Mesothelial cell of epicardium (in vitro differentiated cells): ENCODE data around the gene WDR31. TPM values are rescaled to one million over a fixed set of nuclear protein-coding genes. Genes with fewer than 3 reads are reported as not detected.

Experiments
- DNase-seq, 2 experiments: peaks; one replicate each; pipeline ENCODE4 v3.0.0; 2021; ENCODE audit warnings: low spot score in 2 of 2; ENCODE audit not compliant: unreplicated experiment in 2 of 2
- H3K27ac Mint-ChIP-seq: 2 replicates; pipeline ENCODE4 v1.8.0; 2021; ENCODE audit warnings: mixed read lengths
- H3K27me3 Mint-ChIP-seq: 2 replicates; pipeline ENCODE4 v1.8.0; 2021; ENCODE audit warnings: low read depth, mixed read lengths
- H3K36me3 Mint-ChIP-seq: 2 replicates; pipeline ENCODE4 v1.8.0; 2021; ENCODE audit warnings: mixed read lengths
- H3K4me1 Mint-ChIP-seq: 2 replicates; pipeline ENCODE4 v1.8.0; 2021; ENCODE audit warnings: mixed read lengths
- H3K4me3 Mint-ChIP-seq: 2 replicates; pipeline ENCODE4 v1.8.0; 2021; ENCODE audit warnings: mild to moderate bottlenecking, moderate library complexity, mixed read lengths
- H3K9me3 Mint-ChIP-seq: 2 replicates; pipeline ENCODE4 v1.8.0; 2021; ENCODE audit warnings: mixed read lengths
- CTCF ChIP-seq: fragments of 200-600 bp; sonication (generic); IDR thresholded peaks from one replicate; pipeline ENCODE4 v1.5.0; 2021; ENCODE audit warnings: antibody characterized with exemption; ENCODE audit not compliant: unreplicated experiment
- total RNA-seq: library from RNA; stranded (reverse); gene quantifications from 3 replicates; pipeline ENCODE4 v1.2.1, GENCODE V29; 2021

The WDR31 gene
- total RNA-seq, 1 donor from 2014 or later: 4.5 TPM

DNA sequence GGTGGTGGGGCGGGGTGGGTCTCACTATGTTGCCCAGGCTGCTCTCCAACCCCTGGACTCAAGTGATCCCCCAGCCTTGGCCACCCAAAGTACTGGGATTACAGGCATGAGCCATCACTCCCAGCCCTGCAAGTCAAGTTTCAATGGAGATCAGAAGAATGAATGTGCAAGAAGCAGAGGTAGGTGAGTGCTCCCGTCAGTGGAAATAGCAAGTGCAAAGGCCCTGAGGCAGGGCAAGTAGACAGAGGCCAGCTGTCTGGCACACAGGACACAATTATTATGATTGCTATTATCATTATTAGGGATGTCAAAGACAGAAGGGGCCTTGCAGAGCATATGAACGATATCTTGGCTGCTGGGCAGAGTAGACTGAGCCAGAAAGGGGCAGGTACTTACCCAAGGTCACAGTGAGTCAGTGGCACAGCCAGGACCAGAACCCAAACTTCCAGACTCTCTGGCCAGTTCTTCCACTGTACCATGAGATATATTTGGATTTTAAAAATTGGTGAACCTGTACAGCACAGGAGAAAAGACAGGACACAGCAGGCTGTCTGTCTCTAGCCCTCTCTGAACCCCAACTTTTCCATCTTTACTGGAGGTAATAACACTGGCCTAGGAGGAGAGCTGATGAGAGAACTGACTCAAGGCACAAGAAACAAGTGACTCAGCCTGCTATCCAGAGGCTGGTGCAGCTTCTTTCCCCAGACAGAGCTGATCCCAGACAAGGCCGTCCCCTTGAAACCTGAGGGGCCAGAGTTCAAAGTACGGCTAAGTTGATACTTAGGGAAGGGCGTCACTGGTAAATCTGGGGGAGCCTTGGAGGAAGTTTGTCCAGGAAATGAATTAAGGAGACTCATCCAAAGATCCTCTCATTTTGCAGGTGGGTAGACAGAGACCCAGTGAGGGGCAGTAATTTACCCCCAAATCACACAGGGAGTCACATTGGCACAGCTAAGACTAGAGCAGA, 35.3 kb upstream of the WDR31 start:
- H3K4me1 Mint-ChIP-seq: peaks cover 25% of the 10 kb centered on the region
- no peaks in the 10 kb centered on the region for H3K27me3 Mint-ChIP-seq
- H3K36me3 Mint-ChIP-seq: peaks cover 3% of the 10 kb centered on the region
- DNase-seq: no peak
- peak overlapping the region; percentile 82 for H3K4me3 Mint-ChIP-seq
- no peak for TF ChIP-seq CTCF
- peak overlapping the region; percentile 75 for H3K27ac Mint-ChIP-seq
- no peaks in the 10 kb centered on the region for H3K9me3 Mint-ChIP-seq

DNA sequence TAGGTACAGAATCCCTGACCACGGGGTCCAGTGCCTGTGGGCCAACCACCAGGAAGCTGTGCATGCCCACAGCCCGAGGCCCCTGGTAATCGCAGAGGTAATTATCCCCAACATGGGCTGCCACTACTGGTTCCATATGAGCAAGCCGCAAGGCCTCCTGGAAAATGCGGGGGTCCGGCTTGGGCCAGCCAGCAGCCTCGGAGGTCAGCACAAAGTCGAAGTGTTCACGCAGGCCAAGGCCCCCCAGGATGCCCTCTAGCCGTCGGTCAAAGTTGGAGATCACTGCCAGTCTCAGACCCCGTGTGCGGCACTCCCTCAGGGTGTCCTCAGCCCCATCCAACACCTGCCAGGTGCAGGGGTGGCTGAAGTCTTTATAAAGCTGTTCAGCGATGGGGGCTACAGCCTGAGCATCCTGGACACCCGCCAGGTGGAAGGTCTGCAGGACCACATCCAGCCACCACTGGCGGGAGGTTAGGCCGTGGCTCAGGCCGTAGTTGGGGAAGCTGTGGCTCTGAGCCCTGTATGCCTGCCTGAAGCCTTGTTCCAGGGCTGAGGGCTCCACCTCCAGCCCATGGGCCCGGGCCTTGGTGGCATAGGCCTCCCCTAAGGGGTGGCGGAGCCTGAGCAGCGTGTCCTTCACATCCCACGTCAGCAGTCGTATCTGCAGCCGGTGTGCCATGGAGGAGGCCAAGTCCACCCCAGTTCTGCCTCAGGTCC, 33.8 kb upstream of the WDR31 start:
- Mint-ChIP-seq H3K27ac (no peak overlapping the region), H3K4me3 (no peak overlapping the region)
- no peak for DNase-seq

DNA sequence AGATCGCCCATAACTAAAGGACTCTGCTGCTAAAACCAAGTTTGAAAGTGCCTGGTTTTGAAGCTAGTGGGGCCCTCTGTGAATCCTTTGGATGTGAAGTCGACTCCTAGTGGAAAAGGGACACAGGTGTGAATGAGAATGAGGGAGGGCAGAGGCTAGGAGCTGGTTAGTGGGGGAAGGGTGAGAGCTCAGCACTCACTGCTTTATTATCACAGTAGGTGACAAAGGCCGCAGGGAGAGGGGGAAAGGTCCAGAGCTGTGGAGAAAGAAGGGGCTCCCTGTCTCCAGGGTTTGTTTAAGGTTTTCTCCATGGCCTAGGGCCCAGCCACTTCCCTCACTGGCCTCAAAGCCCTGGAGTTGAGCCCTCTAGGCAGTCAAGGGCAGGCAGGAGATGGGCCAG, 33.2 kb upstream of the WDR31 start:
- Mint-ChIP-seq H3K36me3 (peaks cover 3% of the 10 kb centered on the region), H3K27ac (peak overlapping the region; percentile 0), H3K4me3 (no peak overlapping the region)

More for the DNA sequence above, 33.8 kb upstream of the WDR31 start:
- H3K36me3 Mint-ChIP-seq: peaks cover 3% of the 10 kb centered on the region
- peaks cover 12% of the 10 kb centered on the region for H3K4me1 Mint-ChIP-seq
- no peak for TF ChIP-seq CTCF
- no peaks in the 10 kb centered on the region for H3K9me3 Mint-ChIP-seq
- no peaks in the 10 kb centered on the region for H3K27me3 Mint-ChIP-seq

GRCh38 chr9:113372059-113372458, 32.0 kb upstream of the WDR31 start:
- DNase-seq: no peak
- no peak for TF ChIP-seq CTCF
- Mint-ChIP-seq H3K4me1 (peaks cover 6% of the 10 kb centered on the region), H3K9me3 (no peaks in the 10 kb centered on the region), H3K27ac (no peak overlapping the region), H3K27me3 (no peaks in the 10 kb centered on the region), H3K36me3 (peaks cover 3% of the 10 kb centered on the region), H3K4me3 (no peak overlapping the region)

More for the DNA sequence above, 33.2 kb upstream of the WDR31 start:
- H3K27me3 Mint-ChIP-seq: no peaks in the 10 kb centered on the region
- peaks cover 8% of the 10 kb centered on the region for H3K4me1 Mint-ChIP-seq
- TF ChIP-seq CTCF: no peak
- no peaks in the 10 kb centered on the region for H3K9me3 Mint-ChIP-seq
- no peak for DNase-seq

DNA sequence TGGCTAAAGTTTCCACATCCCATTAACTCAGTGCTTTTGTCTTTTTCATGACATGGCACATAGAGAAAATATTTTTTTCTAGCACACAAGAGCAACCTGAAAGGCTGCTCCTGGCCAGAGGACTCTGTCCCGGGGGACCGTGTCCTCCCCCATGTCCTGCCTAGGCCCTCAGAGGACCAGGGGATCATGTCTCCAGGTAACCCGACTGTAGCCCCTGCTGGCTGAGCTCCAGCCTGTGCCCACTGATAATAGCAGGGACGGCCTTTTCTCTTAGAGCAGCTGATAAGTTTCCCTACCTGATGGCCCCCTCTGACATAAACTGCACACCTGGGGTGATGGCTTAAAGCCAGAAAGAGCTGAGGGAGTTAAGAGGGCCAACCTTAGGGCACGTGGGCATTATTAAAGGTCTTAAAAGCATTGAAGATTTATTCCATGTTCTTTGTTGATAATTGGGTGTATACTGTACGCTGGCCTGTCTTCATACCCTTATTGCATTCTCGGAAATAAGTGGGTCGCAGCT, 30.8 kb upstream of the WDR31 start:
- TF ChIP-seq CTCF: no peak
- H3K4me3 Mint-ChIP-seq: no peak overlapping the region
- H3K27me3 Mint-ChIP-seq: no peaks in the 10 kb centered on the region
- peaks cover 6% of the 10 kb centered on the region for H3K4me1 Mint-ChIP-seq
- no peaks in the 10 kb centered on the region for H3K9me3 Mint-ChIP-seq
- peaks cover 3% of the 10 kb centered on the region for H3K36me3 Mint-ChIP-seq
- no peak for DNase-seq
- H3K27ac Mint-ChIP-seq: no peak overlapping the region
